GM18909 (cell line): Measurements from ENCODE around the gene CACNA1B.
"Not testable (repeated sequence)": the region's sequence is repeated elsewhere in the genome, so short reads cannot be mapped to it uniquely, and the experiment has no call there.

Experiments
- ATAC-seq: cut with Tn5 transposase; IDR thresholded peaks from one replicate; pipeline ENCODE4 v1.9.1; 2021; ENCODE audit warnings: mild to moderate bottlenecking; ENCODE audit not compliant: unreplicated experiment, poor library complexity

Gene CACNA1B

DNA sequence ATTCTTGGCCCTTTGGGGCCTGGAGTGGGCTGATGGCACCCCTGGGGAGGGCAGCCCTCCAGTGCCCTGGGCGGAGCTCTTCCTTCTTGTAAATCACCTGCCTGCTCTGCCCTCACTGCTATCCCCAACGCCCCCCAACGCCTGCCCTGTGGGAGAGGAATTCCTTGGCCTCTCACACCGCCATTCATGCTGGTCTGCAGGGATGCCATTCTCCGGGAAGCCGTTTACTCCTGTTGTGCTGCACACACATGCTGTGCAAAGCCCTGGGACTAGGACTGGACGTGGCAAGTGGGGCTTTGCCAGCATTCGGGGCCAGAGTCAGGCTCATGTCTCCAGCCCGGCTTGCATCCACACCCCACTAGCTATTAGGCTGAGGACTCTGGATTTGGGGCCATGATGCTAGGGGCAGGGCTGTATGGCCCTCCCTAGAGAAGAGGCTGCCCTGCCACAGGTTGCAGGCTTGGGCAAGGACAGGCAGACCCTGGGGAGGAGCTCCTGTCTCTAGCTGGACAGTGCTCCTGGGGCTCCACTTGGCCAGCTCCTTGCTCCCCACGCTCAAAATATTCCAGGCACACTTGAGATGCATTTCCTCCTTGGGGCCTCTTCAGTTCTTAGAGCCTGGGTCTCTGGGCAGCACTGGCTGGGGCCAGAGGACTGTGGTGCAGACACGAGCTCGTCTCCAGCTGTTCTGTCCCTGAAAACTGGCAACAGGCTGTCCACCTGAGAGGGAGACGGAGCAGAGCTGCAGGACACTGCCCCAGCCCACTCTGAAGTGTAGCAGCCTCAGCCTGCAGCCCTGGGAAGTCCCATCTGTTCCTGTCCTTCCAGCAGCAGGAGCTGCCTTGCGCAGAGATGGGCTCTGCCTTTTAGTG lies 226.9 kb downstream of the CACNA1B start:
- ATAC-seq: no peak

DNA sequence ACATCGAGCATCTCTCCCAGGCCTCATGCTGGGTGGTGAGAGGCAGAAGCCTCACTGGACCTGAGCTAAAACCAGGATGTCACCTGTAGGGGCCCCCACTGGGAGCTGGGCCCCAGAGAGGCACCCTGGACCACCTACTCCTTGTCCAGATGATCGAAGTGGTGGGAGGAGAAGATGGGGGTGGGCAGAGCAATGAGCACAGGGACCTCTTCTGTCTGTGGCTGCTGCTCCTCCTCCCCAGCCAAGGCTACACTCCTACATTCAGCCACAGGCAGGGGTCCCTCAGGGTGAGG lies 227.5 kb downstream of the CACNA1B start:
- ATAC-seq: no peak

DNA sequence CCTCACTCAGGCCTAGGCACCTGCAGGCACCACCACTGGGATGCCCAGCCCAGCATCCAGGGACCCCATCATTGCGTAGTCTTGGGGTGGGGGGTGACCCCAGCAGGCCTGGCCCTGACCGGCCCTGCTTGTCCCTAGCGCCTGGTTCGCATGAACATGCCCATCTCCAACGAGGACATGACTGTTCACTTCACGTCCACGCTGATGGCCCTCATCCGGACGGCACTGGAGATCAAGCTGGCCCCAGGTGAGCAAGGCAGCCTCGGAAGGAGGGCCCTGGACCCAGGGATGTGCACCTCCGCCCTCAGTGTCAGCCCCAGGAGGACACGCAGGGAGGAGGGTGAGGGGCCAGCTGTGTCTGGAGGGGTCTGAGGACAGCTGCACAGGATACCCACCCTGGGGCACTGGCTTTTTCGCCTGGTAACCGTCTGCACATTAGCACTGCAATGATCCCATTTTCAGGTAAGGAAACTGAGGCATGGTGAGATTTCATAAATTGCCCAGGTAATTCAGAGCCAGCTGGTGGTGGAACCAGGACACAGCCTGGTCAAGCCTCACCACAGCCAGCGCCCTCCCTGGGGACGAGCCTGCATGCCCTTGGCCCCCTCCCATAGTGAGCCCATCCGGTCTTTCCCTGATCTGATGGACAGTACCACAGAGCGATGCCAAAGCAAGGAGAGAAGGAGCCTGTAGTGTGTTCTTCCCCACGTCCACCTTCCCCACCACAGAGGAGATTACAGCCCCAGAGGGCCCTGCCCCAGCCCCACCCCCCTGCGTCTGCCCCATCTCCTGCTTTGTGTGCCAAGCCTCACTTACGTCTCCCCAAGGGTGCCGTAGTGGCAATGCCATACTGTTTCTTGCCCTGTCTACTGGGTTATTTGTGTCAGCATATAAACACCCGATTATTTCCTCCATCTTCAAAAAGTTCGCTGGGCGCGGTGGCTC lies 228.3 kb downstream of the CACNA1B start:
- ATAC-seq: no peak

DNA sequence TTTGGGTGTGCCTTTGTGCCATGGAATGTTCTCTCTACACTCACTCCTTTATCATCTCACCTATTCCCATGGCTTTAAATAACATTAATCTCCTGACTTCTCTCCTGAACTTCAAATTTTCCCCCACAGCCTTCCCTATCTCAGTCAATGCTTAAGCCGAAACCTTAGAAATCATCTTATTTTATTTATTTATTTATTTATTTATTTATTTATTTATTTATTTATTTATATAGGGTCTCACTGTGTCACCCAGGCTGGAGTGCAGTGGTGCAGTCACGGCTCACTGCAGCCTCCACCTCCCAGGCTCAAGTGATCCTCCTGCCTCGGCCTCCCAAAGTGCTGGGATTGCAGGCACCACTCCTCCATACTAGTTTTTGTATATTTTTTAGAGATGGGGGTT lies 229.5 kb downstream of the CACNA1B start:
- not testable (repeated sequence) for ATAC-seq

DNA sequence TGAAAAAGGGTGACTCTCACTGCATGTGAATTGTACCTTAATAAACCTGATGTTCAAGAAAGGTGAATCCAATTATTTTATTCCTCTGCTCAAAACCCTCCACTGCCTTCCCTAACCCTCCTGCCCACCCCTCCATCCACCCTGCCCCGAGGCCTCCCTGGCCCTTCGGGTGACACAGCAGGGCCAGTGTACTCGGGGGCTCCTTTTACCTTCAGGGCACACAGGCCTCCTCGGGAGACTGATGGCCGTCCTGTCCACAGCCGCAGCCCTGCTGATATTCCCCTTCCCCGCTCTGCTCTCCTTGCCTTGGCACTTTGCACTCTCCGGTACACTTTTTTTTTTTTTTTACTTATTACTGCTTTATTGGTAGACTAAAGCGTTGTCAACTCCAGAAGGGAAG lies 234.0 kb downstream of the CACNA1B start:
- ATAC-seq: no peak

DNA sequence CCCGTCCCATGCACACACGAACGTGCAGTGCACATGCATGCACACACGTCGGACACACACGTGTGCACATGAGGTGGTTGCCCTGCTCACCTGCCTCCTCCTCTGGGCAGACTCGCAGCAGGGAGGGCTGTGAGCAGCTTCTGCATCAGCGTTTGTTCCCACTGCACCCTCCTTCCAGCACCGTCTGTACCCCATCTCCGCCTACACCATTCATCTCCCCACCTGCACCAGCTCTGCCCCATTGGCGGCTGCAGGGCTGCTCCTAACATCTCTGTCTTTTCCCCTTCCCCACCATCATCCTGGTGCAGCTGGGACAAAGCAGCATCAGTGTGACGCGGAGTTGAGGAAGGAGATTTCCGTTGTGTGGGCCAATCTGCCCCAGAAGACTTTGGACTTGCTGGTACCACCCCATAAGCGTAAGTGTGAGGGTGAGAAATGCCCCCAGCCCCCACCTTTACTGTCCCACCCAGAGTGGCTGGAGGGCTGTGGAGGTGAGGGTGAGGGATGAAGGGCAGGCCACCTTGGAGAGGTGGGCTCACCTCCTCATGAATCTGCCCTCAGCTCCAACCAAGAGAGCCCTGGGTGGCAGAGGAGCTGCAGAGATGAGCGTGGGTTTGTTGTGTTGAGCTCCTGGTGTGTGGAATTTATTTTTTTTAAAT lies 234.6 kb downstream of the CACNA1B start:
- ATAC-seq: no peak

DNA sequence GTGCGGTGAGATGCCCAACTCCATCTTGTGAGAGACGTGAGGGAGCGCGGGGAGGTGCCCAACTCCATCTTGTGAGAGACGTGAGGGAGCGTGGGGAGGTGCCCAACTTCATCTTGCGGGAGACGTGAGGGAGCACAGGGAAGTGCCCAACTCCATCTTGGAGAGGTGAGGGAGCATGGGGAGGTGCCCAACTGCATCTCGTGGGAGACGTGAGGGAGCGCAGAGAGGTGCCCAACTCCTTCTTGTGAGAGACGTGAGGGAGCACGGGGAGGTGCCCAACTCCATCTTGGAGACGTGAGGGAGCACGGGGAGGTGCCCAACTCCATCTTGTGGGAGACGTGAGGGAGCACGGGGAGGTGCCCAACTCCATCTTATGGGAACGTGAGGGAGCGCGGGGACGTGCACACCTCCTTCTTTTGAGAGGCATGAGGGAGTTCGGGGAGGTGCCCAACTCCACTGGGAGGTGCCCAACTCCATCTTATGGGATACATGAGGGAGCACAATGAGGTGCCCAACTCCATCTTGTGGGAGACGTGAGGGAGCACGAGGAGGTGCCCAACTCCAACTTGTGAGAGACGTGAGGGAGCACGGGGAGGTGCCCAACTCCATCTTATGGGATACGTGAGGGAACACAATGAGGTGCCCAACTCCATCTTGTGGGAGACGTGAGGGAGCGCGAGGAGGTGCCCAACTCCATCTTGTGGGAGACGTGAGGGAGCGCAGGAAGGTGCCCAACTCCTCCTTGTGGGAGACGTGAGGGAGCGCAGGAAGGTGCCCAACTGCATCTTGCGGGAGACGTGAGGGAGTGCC lies 235.4 kb downstream of the CACNA1B start:
- ATAC-seq: no peak

DNA sequence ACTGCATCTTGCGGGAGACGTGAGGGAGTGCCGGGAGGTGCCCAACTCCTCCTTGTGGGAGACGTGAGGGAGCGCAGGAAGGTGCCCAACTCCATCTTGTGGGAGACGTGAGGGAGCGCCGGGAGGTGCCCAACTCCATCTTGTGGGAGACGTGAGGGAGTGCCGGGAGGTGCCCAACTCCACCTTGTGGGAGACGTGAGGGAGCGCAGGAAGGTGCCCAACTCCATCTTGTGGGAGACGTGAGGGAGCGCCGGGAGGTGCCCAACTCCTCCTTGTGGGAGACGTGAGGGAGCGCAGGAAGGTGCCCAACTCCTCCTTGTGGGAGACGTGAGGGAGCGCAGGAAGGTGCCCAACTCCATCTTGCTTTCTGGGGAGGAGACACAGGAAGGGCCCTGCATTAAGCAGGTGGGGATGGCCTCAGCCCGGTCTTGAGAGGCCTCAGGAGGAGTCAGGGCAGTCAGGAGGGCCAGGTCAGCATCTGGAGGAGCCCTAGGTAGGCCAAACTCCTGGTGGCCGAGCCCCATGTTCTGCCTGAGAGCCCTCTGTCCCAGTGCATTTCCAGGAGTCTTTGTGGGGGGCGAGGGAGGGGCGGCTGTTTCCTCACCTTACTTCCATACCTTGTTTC lies 236.2 kb downstream of the CACNA1B start:
- not testable (repeated sequence) for ATAC-seq

DNA sequence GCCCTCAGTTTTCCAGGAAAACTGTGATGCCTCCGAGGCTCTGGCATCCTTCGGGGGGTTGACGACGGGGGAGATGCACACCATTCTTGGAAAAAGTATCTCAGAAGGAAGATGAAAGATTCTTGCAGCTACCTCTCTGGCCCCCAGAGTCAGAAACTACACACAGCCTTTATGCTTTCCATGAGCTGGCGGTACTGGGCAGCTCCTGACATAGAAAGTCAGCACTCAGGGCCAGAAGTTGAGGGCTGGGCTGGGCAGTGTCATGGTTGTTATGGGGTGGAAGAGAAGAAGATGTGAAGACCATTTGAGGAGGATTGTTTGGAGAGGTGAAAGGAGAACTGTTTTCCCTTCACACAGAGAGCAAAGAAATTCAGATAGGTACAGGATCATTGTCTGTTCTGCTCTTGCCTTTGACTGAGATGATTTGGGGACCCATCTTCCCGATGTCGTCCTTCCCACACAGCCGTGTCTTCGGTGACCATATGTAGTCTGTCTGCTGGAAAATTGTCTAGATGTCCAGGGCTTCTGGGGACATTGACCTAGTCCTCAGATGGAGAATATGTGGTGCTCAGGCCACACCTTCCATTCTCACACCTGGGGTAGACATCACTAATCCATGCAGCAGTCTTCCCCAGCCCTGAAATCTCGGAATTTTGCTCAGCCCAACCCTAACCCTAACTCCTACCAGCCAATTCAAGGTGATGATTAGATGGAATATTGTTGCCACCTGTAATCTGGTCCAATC lies 237.1 kb downstream of the CACNA1B start:
- ATAC-seq: no peak

DNA sequence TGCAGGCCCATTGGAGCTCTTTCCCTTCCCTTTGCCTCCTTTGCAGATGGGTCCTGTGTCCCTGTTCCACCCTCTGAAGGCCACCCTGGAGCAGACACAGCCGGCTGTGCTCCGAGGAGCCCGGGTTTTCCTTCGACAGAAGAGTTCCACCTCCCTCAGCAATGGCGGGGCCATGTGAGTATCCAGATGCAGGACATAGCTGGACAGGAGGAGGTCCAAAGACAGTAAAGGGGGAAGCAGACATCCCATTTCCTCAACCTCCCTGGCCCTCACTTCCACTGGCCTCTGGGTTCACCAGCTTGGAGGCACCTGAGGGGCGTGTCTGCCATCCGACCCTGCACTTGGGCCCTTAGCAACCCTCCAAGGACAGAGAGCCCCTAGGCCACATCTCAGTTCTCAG lies 237.9 kb downstream of the CACNA1B start:
- ATAC-seq: no peak

DNA sequence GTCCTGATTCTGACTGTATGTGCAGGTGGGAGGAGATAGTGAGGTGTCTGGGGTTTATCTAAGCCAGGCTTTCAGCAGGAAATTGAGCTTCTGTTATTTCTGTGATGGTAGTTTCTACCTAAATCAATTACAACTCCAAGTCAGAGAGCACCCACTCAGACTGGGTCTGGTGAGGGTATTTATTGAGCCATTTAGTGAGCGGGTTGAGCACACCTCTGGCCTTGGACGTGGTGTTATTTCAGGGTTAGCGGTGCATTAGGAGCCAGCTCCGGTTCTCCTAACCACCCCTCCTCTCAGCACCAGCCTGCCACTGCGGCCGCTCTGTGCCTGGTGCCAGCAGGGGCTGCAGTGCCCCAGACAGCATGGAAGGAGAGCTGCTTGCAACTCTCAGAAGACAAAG lies 238.9 kb downstream of the CACNA1B start:
- no peak for ATAC-seq

DNA sequence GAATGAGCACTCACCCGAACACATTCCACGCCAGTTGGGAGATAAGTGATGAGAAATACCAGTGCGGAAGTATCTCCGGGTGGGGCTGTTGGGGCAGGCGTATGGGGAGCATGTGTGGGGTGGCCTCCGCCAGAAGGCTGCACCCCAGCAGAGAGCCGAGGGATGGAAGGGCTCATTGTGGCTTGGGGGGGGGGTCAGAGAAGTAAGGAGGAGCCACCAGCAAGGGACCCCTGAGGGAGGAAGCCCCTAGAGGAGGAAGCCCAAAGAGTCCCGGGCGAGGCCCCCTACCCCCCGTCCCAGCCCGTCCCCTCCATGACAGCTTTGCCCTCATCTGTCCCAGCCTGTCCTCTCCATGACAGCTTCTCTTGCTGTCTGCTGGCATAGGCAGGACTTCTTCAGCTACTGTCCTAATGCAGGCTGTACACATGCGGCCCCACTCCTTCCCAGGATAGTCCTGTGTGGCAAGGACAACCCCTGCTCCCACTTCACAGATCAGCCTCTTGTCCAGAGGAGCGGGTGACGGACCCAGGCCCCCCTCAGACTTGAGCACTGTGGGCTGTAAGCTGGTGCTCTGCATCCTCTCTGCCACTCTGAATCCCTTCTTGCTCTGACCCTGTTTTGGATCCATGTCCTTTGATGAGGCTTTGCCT lies 239.6 kb downstream of the CACNA1B start:
- ATAC-seq: no peak

DNA sequence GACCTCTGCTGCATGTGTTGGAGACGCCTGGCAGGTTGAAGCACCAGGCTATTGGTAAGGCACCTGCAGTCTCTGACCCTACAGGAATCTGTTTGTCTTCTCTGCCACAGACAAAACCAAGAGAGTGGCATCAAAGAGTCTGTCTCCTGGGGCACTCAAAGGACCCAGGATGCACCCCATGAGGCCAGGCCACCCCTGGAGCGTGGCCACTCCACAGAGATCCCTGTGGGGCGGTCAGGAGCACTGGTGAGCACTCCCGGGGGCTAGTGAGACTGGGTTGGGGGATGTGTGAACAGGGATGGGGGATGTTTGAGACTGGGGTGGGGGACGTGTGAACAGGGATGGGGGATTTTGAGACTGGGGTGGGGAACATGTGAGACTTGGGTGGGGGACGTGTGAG lies 240.3 kb downstream of the CACNA1B start:
- ATAC-seq: no peak

DNA sequence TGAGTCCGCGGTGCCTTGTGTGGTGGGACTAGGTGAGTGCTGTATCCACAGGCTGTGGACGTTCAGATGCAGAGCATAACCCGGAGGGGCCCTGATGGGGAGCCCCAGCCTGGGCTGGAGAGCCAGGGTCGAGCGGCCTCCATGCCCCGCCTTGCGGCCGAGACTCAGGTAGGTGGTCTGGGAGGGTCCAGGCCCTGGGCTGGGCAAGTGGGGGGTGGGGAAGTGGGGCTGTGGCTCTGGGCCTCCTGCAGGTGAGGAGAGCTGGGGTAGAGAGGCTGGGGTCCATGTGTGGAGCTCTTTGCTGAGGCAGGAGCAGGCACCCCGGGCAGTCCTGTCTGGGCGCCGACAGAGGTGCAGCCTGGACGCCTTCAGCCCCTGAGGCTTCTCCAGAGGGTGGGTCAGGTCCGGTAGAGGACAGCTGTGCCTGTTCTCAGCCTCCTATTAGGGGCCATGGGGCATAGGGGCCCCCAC lies 241.1 kb downstream of the CACNA1B start:
- no peak for ATAC-seq

DNA sequence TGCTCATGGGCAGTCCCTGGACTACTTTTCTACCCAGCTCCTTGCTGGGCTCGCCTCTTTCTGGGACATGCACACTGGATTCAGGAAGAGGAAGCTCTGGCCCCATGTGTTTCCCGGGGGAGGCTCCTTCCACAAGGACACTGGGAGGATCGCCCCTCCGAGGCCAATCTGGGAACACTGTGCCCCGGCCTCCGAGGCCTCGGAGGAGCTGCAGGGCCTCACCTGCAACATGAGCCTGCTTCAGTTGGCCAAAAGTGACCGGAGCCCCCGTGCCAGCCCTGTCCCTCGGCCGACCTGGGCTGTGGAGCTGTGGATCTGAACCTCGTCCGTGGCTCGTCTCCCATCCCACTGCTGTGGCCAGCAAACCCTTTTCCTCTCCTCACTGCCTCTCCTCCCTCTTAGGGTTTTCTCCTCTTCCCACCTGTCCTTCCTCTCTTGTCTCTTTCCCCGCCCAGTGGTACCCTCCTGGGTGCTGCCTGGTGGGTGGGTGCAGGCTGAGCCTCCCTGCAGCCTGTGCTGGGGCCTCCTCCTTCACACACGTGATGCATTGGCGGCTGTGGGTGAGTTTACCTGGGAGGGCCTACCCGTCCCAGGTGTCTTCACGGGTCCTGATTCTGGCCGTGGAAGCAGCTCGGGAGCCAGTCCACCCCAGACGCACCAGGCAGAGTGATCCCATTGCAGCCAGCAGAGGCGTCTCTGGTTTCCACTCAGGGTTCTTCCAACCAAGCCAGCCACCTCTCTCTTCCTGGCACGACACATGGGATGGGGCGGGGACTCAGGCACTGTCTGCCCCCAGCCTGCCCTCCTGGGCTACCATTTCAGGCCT lies 241.8 kb downstream of the CACNA1B start:
- ATAC-seq: no peak

DNA sequence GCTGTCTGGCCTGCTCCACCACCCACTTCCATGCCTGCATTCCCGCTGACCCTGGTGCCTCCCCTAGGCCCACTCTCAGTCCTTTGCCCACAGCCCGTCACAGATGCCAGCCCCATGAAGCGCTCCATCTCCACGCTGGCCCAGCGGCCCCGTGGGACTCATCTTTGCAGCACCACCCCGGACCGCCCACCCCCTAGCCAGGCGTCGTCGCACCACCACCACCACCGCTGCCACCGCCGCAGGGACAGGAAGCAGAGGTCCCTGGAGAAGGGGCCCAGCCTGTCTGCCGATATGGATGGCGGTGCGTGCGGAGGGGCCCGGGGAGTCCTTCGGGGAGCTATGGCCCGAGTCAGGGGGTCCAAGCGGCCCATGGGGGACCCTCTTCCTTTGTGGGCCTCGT lies 242.5 kb downstream of the CACNA1B start:
- ATAC-seq: no peak
